Motor neuron (in vitro differentiated cells): Measurements from ENCODE around the gene MYLIP. TPM values are rescaled to one million over a fixed set of nuclear protein-coding genes. Genes with fewer than 3 reads are reported as not detected.

ENCODE experiments used
- ATAC-seq, 8 experiments: fragments of 200-7000 bp; cut with Tn5 transposase; replicated peaks in 6 of 8; 2 replicates each; pipeline ENCODE4 v1.8.0; 2021; ENCODE audit warnings: mild to moderate bottlenecking in 8 of 8, moderate library complexity in 8 of 8
- H3K27ac ChIP-seq, 2 donors: fragments of 250-450 bp; sonication (Bioruptor Pico); 2 replicates each; pipeline ENCODE4 v1.9.0; 2021; ENCODE audit warnings: antibody characterized with exemption in 2 of 2, mild to moderate bottlenecking in 2 of 2, moderate library complexity in 1 of 2
- H3K4me1 ChIP-seq, 2 donors: fragments of 250-450 bp; sonication (Bioruptor Pico); replicated peaks in 1 of 2; 2 replicates each; pipeline ENCODE4 v1.6.1; 2021; ENCODE audit warnings: antibody characterized with exemption in 2 of 2, mild to moderate bottlenecking in 2 of 2, moderate library complexity in 1 of 2
- H3K4me3 ChIP-seq, 5 donors: fragments of 250-450 bp; sonication (Bioruptor Pico); 2 replicates each; pipeline ENCODE4 v1.9.0; 2021; ENCODE audit warnings: antibody characterized with exemption in 5 of 5, mild to moderate bottlenecking in 5 of 5, moderate library complexity in 4 of 5
- WGBS, 10 experiments: fragments of 450-650 bp; shearing (Covaris generic); methylation state at CpG; one replicate each; pipeline ENCODE4 v1.0.0; 2022; 5-methylcytosine and 5-hydroxymethylcytosine counted together
- in situ Hi-C, 9 experiments: fragments of 400-800 bp; cut with MboI; loops; one replicate each; pipeline ENCODE4 v1.15.0; 2021; ENCODE audit warnings: low sequenced_read_pairs in 9 of 9, low pct_unique_long_range_greater_than_20kb in 2 of 9; ENCODE audit not compliant: unreplicated experiment in 9 of 9
- total RNA-seq, 8 experiments: library from RNA; unstranded; fragments of 300-600 nt; gene quantifications; 2 replicates each; pipeline versions ENCODE4 v1.2.3 to v1.2.4, GENCODE V29; 2022

MYLIP gene
- total RNA-seq, 8 experiments from 2014 or later, result 7.5 to 36.2 (median 15.6) TPM

- 80 to 100% (median 86%) methylated on average over 1 to 3 of the region's 3 CpGs; no CpG with 5 or more reads in 7 of the 10 experiments for WGBS, 10 experiments
- no peak overlapping the region for H3K4me3 ChIP-seq
- no peaks in the 10 kb centered on the region for H3K4me1 ChIP-seq
- in situ Hi-C loops, result loop anchor here in 1 of 9 experiments (25.0 kb wide), 1 partner anchor 470 kb away; no protein-coding TSS in a partner anchor
- ATAC-seq, result no peak
- H3K27ac ChIP-seq, result no peak overlapping the region
Measured at GRCh38 chr6:16157492-16157891, 28.6 kb downstream of the MYLIP start.

GRCh38 chr6:16157909-16158308, 29.0 kb downstream of the MYLIP start:
- peak in 1 of 8 experiments; percentile 40 for ATAC-seq
- Histone ChIP-seq H3K27ac (no peak overlapping the region), H3K4me3 (no peak overlapping the region), H3K4me1 (no peaks in the 10 kb centered on the region)
- WGBS, 10 experiments, result 64 to 100% (median 83%) methylated on average over 3 to 11 of the region's 11 CpGs
- in situ Hi-C loops, result loop anchor here in 1 of 9 experiments (25.0 kb wide), 1 partner anchor 471 kb away; no protein-coding TSS in a partner anchor

GRCh38 chr6:16158943-16159557, 30.2 kb downstream of the MYLIP start:
- in situ Hi-C loops, result loop anchor here in 1 of 9 experiments (25.0 kb wide), 1 partner anchor 472 kb away; no protein-coding TSS in a partner anchor
- H3K27ac ChIP-seq, result no peak overlapping the region

GRCh38 chr6:16160794-16161193, 31.9 kb downstream of the MYLIP start:
- no peak for ATAC-seq
- Histone ChIP-seq H3K4me1 (no peaks in the 10 kb centered on the region), H3K4me3 (no peak overlapping the region), H3K27ac (no peak overlapping the region)
- WGBS, 10 experiments, result 75 to 90% (median 80%) methylated on average over 1 to 3 of the region's 11 CpGs; no CpG with 5 or more reads in 7 of the 10 experiments
- in situ Hi-C loops, result loop anchor here in 1 of 9 experiments (25.0 kb wide), 1 partner anchor 473 kb away; no protein-coding TSS in a partner anchor

More at GRCh38 chr6:16158943-16159557, 30.2 kb downstream of the MYLIP start:
- Histone ChIP-seq H3K4me3 (no peak overlapping the region), H3K4me1 (no peaks in the 10 kb centered on the region)
- 63 to 100% (median 82%) methylated on average over 2 to 7 of the region's 7 CpGs; no CpG with 5 or more reads in 1 of the 10 experiments for WGBS, 10 experiments
- ATAC-seq, result no peak

GRCh38 chr6:16162003-16162402, 33.1 kb downstream of the MYLIP start:
- no peak overlapping the region for H3K4me3 ChIP-seq
- H3K4me1 ChIP-seq, result no peaks in the 10 kb centered on the region
- in situ Hi-C loops, result loop anchor here in 1 of 9 experiments (25.0 kb wide), 1 partner anchor 475 kb away; no protein-coding TSS in a partner anchor
- H3K27ac ChIP-seq, result no peak overlapping the region
- ATAC-seq, result no peak
- WGBS, 10 experiments, result 73 to 100% (median 83%) methylated on average over 1 to 2 of the region's 2 CpGs; no CpG with 5 or more reads in 1 of the 10 experiments

- H3K4me3 ChIP-seq, result no peak overlapping the region
- in situ Hi-C loops, result loop anchor here in 1 of 9 experiments (25.0 kb wide), 1 partner anchor 476 kb away; no protein-coding TSS in a partner anchor
- H3K4me1 ChIP-seq, result no peaks in the 10 kb centered on the region
- H3K27ac ChIP-seq, result no peak overlapping the region
- ATAC-seq, result no peak
- 38 to 90% (median 75%) methylated on average over 1 of the region's 1 CpG; no CpG with 5 or more reads in 6 of the 10 experiments for WGBS, 10 experiments
Measured at GRCh38 chr6:16163066-16163465, 34.2 kb downstream of the MYLIP start.

- Histone ChIP-seq H3K4me3 (no peak overlapping the region), H3K27ac (no peak overlapping the region), H3K4me1 (no peaks in the 10 kb centered on the region)
- 67 to 100% (median 83%) methylated on average over 1 to 2 of the region's 2 CpGs for WGBS, 10 experiments
- in situ Hi-C loops, result loop anchor here in 1 of 9 experiments (25.0 kb wide), 1 partner anchor 476 kb away; no protein-coding TSS in a partner anchor
- peak in 1 of 8 experiments; percentile 58 for ATAC-seq
Measured at GRCh38 chr6:16163535-16164300, 34.8 kb downstream of the MYLIP start.

GRCh38 chr6:16165641-16166040, 36.8 kb downstream of the MYLIP start:
- in situ Hi-C loops, result loop anchor here in 1 of 9 experiments (25.0 kb wide), 1 partner anchor 478 kb away; no protein-coding TSS in a partner anchor

GRCh38 chr6:16166871-16167608, 38.2 kb downstream of the MYLIP start:
- in situ Hi-C loops, result loop anchor here in 1 of 9 experiments (25.0 kb wide), 1 partner anchor 480 kb away; no protein-coding TSS in a partner anchor
- WGBS, 10 experiments, result 3 to 71% (median 47%) methylated on average over 1 to 4 of the region's 4 CpGs

More at GRCh38 chr6:16165641-16166040, 36.8 kb downstream of the MYLIP start:
- Histone ChIP-seq H3K27ac (no peak overlapping the region), H3K4me1 (no peaks in the 10 kb centered on the region), H3K4me3 (no peak overlapping the region)
- WGBS, 10 experiments, result 60 to 100% (median 90%) methylated on average over 1 to 4 of the region's 5 CpGs; no CpG with 5 or more reads in 5 of the 10 experiments
- ATAC-seq, result no peak

GRCh38 chr6:16168121-16168520, 39.2 kb downstream of the MYLIP start:
- in situ Hi-C loops, result loop anchor here in 1 of 9 experiments (25.0 kb wide), 1 partner anchor 481 kb away; no protein-coding TSS in a partner anchor
- ATAC-seq, result no peak

More at GRCh38 chr6:16166871-16167608, 38.2 kb downstream of the MYLIP start:
- no peaks in the 10 kb centered on the region for H3K4me1 ChIP-seq
- no peak overlapping the region for H3K27ac ChIP-seq
- H3K4me3 ChIP-seq, result no peak overlapping the region
- peak in 1 of 8 experiments; percentile 42 for ATAC-seq

GRCh38 chr6:16168858-16169257, 40.0 kb downstream of the MYLIP start:
- in situ Hi-C loops, result loop anchor here in 1 of 9 experiments (25.0 kb wide), 1 partner anchor 482 kb away; no protein-coding TSS in a partner anchor
- Histone ChIP-seq H3K4me3 (no peak overlapping the region), H3K4me1 (no peaks in the 10 kb centered on the region), H3K27ac (no peak overlapping the region)
- ATAC-seq, result peak in 4 of 8 experiments; percentile 22 to 76 (median 61)
- WGBS, 10 experiments, result 28 to 76% (median 53%) methylated on average over 1 to 3 of the region's 3 CpGs

More at GRCh38 chr6:16168121-16168520, 39.2 kb downstream of the MYLIP start:
- Histone ChIP-seq H3K27ac (no peak overlapping the region), H3K4me3 (no peak overlapping the region), H3K4me1 (no peaks in the 10 kb centered on the region)
- WGBS, 10 experiments, result 57 to 92% (median 74%) methylated on average over 1 to 5 of the region's 5 CpGs; no CpG with 5 or more reads in 3 of the 10 experiments

GRCh38 chr6:16171400-16171799, 42.5 kb downstream of the MYLIP start:
- H3K4me3 ChIP-seq, result no peak overlapping the region
- peaks cover 0 to 2% of the 10 kb centered on the region in 2 donors for H3K4me1 ChIP-seq
- 25 to 100% (median 87%) methylated on average over 1 to 2 of the region's 2 CpGs for WGBS, 10 experiments
- in situ Hi-C loops, result loop anchor here in 1 of 9 experiments (25.0 kb wide), 1 partner anchor 484 kb away; no protein-coding TSS in a partner anchor
- ATAC-seq, result peak in 1 of 8 experiments; percentile 70
- H3K27ac ChIP-seq, result no peak overlapping the region
